C4-2B (cell line): ENCODE measurements around the gene PHKA1.
A peak's percentile ranks its signal among the peaks of the same experiment; 100 is the strongest.
"Not testable (repeated sequence)": the region's sequence is repeated elsewhere in the genome, so short reads cannot be mapped to it uniquely, and the experiment has no call there.

ENCODE experiments used
- CTCF ChIP-seq: fragments of 450-650 bp; conservative IDR thresholded peaks from 2 replicates; pipeline ENCODE4 v1.5.1; 2017; ENCODE audit warnings: mild to moderate bottlenecking
- ZFX ChIP-seq: fragments of 450-650 bp; IDR thresholded peaks from 2 replicates; pipeline ENCODE4 v1.6.1; 2017

DNA sequence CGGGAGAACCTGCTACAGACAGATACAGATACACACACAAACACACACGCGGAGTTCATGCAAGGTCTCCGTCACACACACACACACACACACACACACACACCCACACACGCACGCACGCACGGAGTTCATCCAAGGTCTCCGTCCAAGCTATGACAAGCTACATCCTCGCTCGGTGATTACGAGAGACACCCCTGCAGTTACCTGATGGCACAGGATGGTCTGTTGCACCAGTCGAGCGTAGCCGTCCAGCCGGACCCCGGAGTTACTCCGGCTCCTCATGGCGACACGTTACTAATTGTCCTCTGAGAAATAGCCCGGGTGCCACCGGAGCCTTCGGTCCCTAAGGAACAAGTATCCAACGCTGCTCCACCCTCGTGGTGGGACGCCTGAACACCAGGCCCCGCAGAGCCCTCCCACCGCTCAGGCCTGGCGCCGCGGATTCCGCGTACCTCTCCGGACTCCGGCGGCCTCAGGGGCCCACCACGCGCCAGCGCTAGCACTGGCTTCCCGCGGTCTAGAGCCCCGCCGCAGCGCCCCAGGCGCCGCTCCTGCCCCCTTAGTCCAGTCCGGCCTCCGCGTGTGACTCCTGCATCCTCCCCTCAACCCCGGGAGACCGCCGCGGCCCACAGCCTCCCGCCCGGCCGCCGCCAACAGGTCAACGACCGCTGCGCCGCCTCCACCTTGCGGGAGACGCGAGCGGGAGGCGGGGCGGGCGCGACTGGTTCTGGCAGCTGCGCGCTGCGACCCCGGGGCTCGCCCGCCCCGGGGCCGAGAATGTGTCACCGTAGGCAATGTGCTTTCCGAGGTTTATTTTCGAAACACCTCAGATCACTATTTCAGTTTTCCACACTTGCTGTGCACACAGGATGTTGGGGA, at the start of gene PHKA1:
- not testable (repeated sequence) for TF ChIP-seq CTCF
- TF ChIP-seq ZFX, result peak; percentile 84
